Activated CD4-positive, alpha-beta memory T cell treated with anti-CD3 and anti-CD28 coated beads for 36 hours (primary cell): ENCODE results near the gene HES6. TPM values are rescaled to one million over a fixed set of nuclear protein-coding genes. Genes with fewer than 3 reads are reported as not detected.
A peak's percentile ranks its signal among the peaks of the same experiment; 100 is the strongest.

Experiments used
- CTCF ChIA-PET: fragments of 350-600 bp; sonication (Branson Sonifier 250); formaldehyde crosslinking; loops from one replicate; lab custom pipeline; 2021; ENCODE audit warnings: antibody characterized with exemption, inconsistent platforms; lab: Charles Lee
- POLR2A ChIA-PET: fragments of 350-600 bp; sonication (Branson Sonifier 250); formaldehyde crosslinking; loops from one replicate; lab custom pipeline; 2021; ENCODE audit warnings: antibody characterized with exemption; lab: Charles Lee
- DNase-seq: peaks from one replicate; pipeline ENCODE4 v3.0.0-alpha.2; 2020
- H3K27ac Mint-ChIP-seq: one replicate; pipeline ENCODE4 v1.8.0; 2021; ENCODE audit warnings: mixed read lengths
- H3K27me3 Mint-ChIP-seq: one replicate; pipeline ENCODE4 v1.8.0; 2021; ENCODE audit warnings: mixed read lengths
- H3K36me3 Mint-ChIP-seq: one replicate; pipeline ENCODE4 v1.8.0; 2021; ENCODE audit warnings: mixed read lengths
- H3K4me1 Mint-ChIP-seq: one replicate; pipeline ENCODE4 v1.8.0; 2021; ENCODE audit warnings: low read depth, mixed read lengths
- H3K4me3 Mint-ChIP-seq: one replicate; pipeline ENCODE4 v1.8.0; 2021; ENCODE audit warnings: mild to moderate bottlenecking, mixed read lengths
- H3K9me3 Mint-ChIP-seq: one replicate; pipeline ENCODE4 v1.8.0; 2021; ENCODE audit warnings: mixed read lengths
- intact Hi-C: fragments of 100-400 bp; cut with micrococcal nuclease; formaldehyde crosslinking; loops from one replicate; pipeline ENCODE4 v1.15.1; 2023
- total RNA-seq, 2 experiments: library from RNA; stranded (reverse); gene quantifications; one replicate each; pipeline ENCODE4 v1.2.3, GENCODE V29; 2021

The HES6 gene
- total RNA-seq: 1 to 10 TPM; 3.1 to 3.3 TPM

- H3K27ac Mint-ChIP-seq: no peak within 1 kb of the TSS
- peaks cover 17% of the 10 kb centered on the region for H3K27me3 Mint-ChIP-seq
- intact Hi-C loops: loop anchor here (10.0 kb wide), 1 partner anchor 275 kb away; the partner anchor contains the start of gene UBE2F
- H3K4me1 Mint-ChIP-seq: peaks cover 3% of the 10 kb centered on the region
- H3K4me3 Mint-ChIP-seq: peak within 1 kb of the TSS; percentile 81
- peak; percentile 83 for DNase-seq
- H3K9me3 Mint-ChIP-seq: no peaks in the 10 kb centered on the region
- CTCF ChIA-PET: no interaction called here
- POLR2A ChIA-PET: interaction anchor here (1.5 kb wide), 1 partner anchor 37 kb away, joined by 3 read pairs; no protein-coding TSS in a partner anchor
- no peaks in the 10 kb centered on the region for H3K36me3 Mint-ChIP-seq
Observed at GRCh38 chr2:238239863-238240756, at the start of gene HES6. Gene HES6 (minus strand): TSS chr2:238240038. CDS start chr2:238239905, 133 bp downstream.

- CTCF ChIA-PET: interaction anchor here (1.1 to 2.3 kb wide), 3 partner anchors 33 to 87 kb away, joined by 3 to 7 read pairs (median 3); no protein-coding TSS in a partner anchor
- no peaks in the 10 kb centered on the region for H3K9me3 Mint-ChIP-seq
- H3K36me3 Mint-ChIP-seq: no peaks in the 10 kb centered on the region
- peak; percentile 15 for DNase-seq
- H3K27ac Mint-ChIP-seq: peak overlapping the region; percentile 72
- POLR2A ChIA-PET: interaction anchor here (1.9 kb wide), 1 partner anchor 150 kb away, joined by 8 read pairs; no protein-coding TSS in a partner anchor
- intact Hi-C loops: loop anchor here (2.0 to 10.0 kb wide), 4 partner anchors 33 to 602 kb away; partner anchors contain the start of genes ILKAP and SCLY
- peak overlapping the region; percentile 85 for H3K4me3 Mint-ChIP-seq
- peaks cover 32% of the 10 kb centered on the region for H3K4me1 Mint-ChIP-seq
- H3K27me3 Mint-ChIP-seq: no peaks in the 10 kb centered on the region
Observed at GRCh38 chr2:238289574-238289973, 49.7 kb upstream of the HES6 start.

- CTCF ChIA-PET: interaction anchor here (1.1 to 2.3 kb wide), 3 partner anchors 33 to 87 kb away, joined by 3 to 7 read pairs (median 3); no protein-coding TSS in a partner anchor
- Mint-ChIP-seq H3K9me3 (no peaks in the 10 kb centered on the region), H3K27me3 (no peaks in the 10 kb centered on the region), H3K36me3 (no peaks in the 10 kb centered on the region), H3K4me1 (peaks cover 33% of the 10 kb centered on the region), H3K4me3 (peak overlapping the region; percentile 85), H3K27ac (peak overlapping the region; percentile 72)
- intact Hi-C loops: loop anchor here (1.0 to 10.0 kb wide), 7 partner anchors 31 to 602 kb away; partner anchors contain the start of genes ASB1, ILKAP, SCLY and TRAF3IP1
- peak; percentile 98 for DNase-seq
- POLR2A ChIA-PET: interaction anchor here (1.7 to 1.9 kb wide), 2 partner anchors 85 to 151 kb away, joined by 4 to 8 read pairs; no protein-coding TSS in a partner anchor
Observed at GRCh38 chr2:238288650-238289573, 49.1 kb upstream of the HES6 start.

- peak; percentile 66 for DNase-seq
- Mint-ChIP-seq H3K4me3 (peak within 1 kb of the TSS; percentile 85), H3K36me3 (no peaks in the 10 kb centered on the region), H3K4me1 (peaks cover 36% of the 10 kb centered on the region), H3K27ac (peak within 1 kb of the TSS; percentile 72), H3K9me3 (no peaks in the 10 kb centered on the region), H3K27me3 (no peaks in the 10 kb centered on the region)
- POLR2A ChIA-PET: interaction anchor here (0.7 to 1.9 kb wide), 4 partner anchors 34 to 227 kb away, joined by 3 to 8 read pairs (median 4); partner anchors contain the start of gene SCLY
- intact Hi-C loops: loop anchor here (1.0 to 10.0 kb wide), 7 partner anchors 31 to 601 kb away; partner anchors contain the start of genes ASB1, ILKAP, SCLY and TRAF3IP1
- CTCF ChIA-PET: interaction anchor here (1.2 to 2.3 kb wide), 2 partner anchors 32 to 86 kb away, joined by 3 to 7 read pairs; no protein-coding TSS in a partner anchor
Observed at GRCh38 chr2:238287737-238288649, 48.2 kb upstream of the HES6 start, which contains the start of gene PER2. Gene PER2 (minus strand): TSS chr2:238288610. CDS start chr2:238277936, 10,674 bp downstream.

- intact Hi-C loops: loop anchor here (5.0 to 10.0 kb wide), 2 partner anchors 222 to 600 kb away; partner anchors contain the start of gene SCLY
- H3K36me3 Mint-ChIP-seq: no peaks in the 10 kb centered on the region
- H3K4me1 Mint-ChIP-seq: peaks cover 39% of the 10 kb centered on the region
- no peak overlapping the region for H3K27ac Mint-ChIP-seq
- no peaks in the 10 kb centered on the region for H3K27me3 Mint-ChIP-seq
- DNase-seq: peak; percentile 75
- peak overlapping the region; percentile 76 for H3K4me3 Mint-ChIP-seq
- no peaks in the 10 kb centered on the region for H3K9me3 Mint-ChIP-seq
- ChIA-PET CTCF (interaction anchor here (1.1 to 2.3 kb wide), 2 partner anchors 24 to 31 kb away, joined by 3 to 7 read pairs; no protein-coding TSS in a partner anchor), POLR2A (interaction anchor here (0.7 to 1.9 kb wide), 3 partner anchors 35 to 226 kb away, joined by 3 to 8 read pairs (median 4); partner anchors contain the start of gene SCLY)
Observed at GRCh38 chr2:238286987-238287736, 47.3 kb upstream of the HES6 start.

GRCh38 chr2:238286551-238286950 lies 46.7 kb upstream of the HES6 start:
- intact Hi-C loops: loop anchor here (5.0 to 10.0 kb wide), 2 partner anchors 222 to 599 kb away; partner anchors contain the start of gene SCLY
- Mint-ChIP-seq H3K27ac (no peak overlapping the region), H3K4me3 (no peak overlapping the region), H3K36me3 (no peaks in the 10 kb centered on the region), H3K9me3 (no peaks in the 10 kb centered on the region), H3K27me3 (no peaks in the 10 kb centered on the region), H3K4me1 (peaks cover 39% of the 10 kb centered on the region)
- ChIA-PET CTCF (interaction anchor here (1.0 to 1.1 kb wide), 2 partner anchors 22 to 23 kb away, joined by 3 read pairs; no protein-coding TSS in a partner anchor), POLR2A (no interaction called here)
- peak; percentile 30 for DNase-seq

- POLR2A ChIA-PET: no interaction called here
Observed at GRCh38 chr2:238286095-238286494, 46.3 kb upstream of the HES6 start.

GRCh38 chr2:238285653-238286082 lies 45.8 kb upstream of the HES6 start:
- no peak overlapping the region for H3K27ac Mint-ChIP-seq
- DNase-seq: no peak
- intact Hi-C loops: loop anchor here (5.0 to 10.0 kb wide), 2 partner anchors 221 to 598 kb away; partner anchors contain the start of gene SCLY
- no peaks in the 10 kb centered on the region for H3K36me3 Mint-ChIP-seq
- H3K27me3 Mint-ChIP-seq: no peaks in the 10 kb centered on the region
- peaks cover 40% of the 10 kb centered on the region for H3K4me1 Mint-ChIP-seq
- no peaks in the 10 kb centered on the region for H3K9me3 Mint-ChIP-seq
- ChIA-PET CTCF (interaction anchor here (1.0 kb wide), 1 partner anchor 21 kb away, joined by 3 read pairs; no protein-coding TSS in a partner anchor), POLR2A (no interaction called here)
- no peak overlapping the region for H3K4me3 Mint-ChIP-seq

More at GRCh38 chr2:238286095-238286494, 46.3 kb upstream of the HES6 start:
- Mint-ChIP-seq H3K36me3 (no peaks in the 10 kb centered on the region), H3K4me1 (peaks cover 39% of the 10 kb centered on the region), H3K4me3 (no peak overlapping the region), H3K27me3 (no peaks in the 10 kb centered on the region), H3K27ac (no peak overlapping the region), H3K9me3 (no peaks in the 10 kb centered on the region)
- no peak for DNase-seq
- intact Hi-C loops: loop anchor here (5.0 to 10.0 kb wide), 2 partner anchors 221 to 599 kb away; partner anchors contain the start of gene SCLY
- CTCF ChIA-PET: interaction anchor here (1.0 kb wide), 1 partner anchor 22 kb away, joined by 3 read pairs; no protein-coding TSS in a partner anchor

GRCh38 chr2:238284802-238285515 lies 45.1 kb upstream of the HES6 start:
- peaks cover 37% of the 10 kb centered on the region for H3K4me1 Mint-ChIP-seq
- H3K27me3 Mint-ChIP-seq: no peaks in the 10 kb centered on the region
- intact Hi-C loops: loop anchor here (5.0 to 10.0 kb wide), 2 partner anchors 220 to 598 kb away; partner anchors contain the start of gene SCLY
- CTCF ChIA-PET: no interaction called here
- DNase-seq: no peak
- no peak overlapping the region for H3K4me3 Mint-ChIP-seq
- no peak overlapping the region for H3K27ac Mint-ChIP-seq
- POLR2A ChIA-PET: no interaction called here
- H3K9me3 Mint-ChIP-seq: no peaks in the 10 kb centered on the region
- no peaks in the 10 kb centered on the region for H3K36me3 Mint-ChIP-seq
